GM19025 (cell line): Measurements from ENCODE around the gene STAU1.
"Not testable (repeated sequence)": the region's sequence is repeated elsewhere in the genome, so short reads cannot be mapped to it uniquely, and the experiment has no call there.

Experiments used
- ATAC-seq: cut with Tn5 transposase; IDR thresholded peaks from one replicate; pipeline ENCODE4 v1.9.1; 2021; ENCODE audit warnings: mild to moderate bottlenecking, low read depth, moderate library complexity; ENCODE audit not compliant: unreplicated experiment

Gene STAU1

DNA sequence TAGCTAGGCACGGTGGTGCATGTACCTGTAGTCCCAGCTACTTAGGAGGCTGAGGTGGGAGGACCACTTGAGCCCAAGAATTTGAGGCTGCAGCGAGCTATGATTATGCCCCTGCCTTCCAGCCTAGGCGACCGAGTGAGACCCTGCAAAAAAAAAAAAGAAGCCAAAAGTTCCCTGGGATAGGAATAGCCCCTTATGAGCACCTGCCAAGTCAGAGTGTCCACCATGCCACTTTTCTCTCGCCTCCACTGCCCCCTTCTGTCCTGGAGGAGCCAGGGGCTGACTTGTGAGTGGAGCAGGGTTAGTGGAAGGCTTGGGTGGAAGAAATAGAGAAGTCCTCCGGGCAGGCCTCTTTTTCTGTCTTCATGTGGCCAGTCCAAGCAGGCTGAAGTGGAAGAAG is 18.9 kb upstream of the STAU1 start:
- ATAC-seq: no peak

DNA sequence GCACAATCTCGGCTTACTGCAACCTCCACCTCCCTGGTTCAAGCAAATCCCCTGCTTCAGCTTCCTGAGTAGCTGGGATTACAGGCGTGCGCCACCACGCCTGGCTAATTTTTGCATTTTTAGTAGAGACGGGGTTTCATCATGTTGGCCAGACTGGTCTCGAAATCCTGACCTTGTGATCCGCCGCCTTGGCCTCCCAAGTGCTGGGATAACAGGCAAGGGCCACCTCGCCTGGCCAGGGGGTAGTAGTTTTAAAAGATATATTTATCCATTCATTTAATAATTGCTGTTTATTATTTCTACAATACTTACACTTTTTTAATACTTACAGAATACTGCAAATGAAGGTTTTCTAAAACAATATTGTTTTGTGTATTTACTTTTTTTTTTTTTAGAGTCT is 15.6 kb upstream of the STAU1 start:
- no peak for ATAC-seq

DNA sequence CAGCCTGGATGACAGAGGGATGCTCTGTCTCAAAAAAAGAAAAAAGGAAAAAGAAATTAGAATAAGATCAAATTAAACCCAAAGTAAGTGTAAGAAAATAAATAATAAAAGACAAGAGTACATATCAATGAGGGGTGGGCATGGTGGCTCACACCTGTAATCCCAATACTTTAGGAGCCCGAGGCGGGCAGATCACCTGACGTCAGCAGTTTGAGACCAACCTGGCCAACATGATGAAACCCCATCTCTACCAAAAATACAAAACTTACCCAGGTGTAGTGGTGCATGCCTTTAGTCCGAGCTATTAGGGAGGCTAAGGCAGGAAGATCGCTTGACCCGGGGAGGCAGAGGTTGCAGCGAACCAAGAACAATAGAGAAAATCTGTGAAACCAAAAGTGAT is 14.9 kb upstream of the STAU1 start:
- ATAC-seq: no peak

DNA sequence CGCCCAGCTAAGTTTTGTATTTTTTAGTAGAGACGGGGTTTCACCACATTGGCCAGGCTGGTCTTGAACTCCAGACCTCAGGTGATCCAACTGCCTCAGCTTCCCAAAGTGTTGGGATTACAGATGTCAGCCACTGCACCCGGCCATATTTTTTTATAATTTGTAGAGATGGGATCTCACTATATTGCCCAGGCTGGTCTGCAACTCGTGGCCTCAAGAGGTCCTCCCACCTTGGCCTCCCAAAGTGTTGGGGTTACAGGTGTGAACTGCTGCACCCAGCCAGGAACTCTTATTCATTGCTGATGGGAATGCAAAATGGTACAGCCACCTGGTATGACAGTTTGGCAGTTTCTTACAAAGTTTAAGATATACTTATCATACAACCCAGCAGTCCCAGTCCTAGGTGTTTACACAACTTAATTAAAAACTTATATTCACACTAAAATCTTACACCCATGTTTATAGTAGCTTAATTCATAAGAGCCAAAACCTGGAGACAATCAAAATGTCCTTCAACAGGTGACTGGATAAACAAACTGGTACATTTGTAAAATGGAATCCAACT is 11.7 kb upstream of the STAU1 start:
- no peak for ATAC-seq

DNA sequence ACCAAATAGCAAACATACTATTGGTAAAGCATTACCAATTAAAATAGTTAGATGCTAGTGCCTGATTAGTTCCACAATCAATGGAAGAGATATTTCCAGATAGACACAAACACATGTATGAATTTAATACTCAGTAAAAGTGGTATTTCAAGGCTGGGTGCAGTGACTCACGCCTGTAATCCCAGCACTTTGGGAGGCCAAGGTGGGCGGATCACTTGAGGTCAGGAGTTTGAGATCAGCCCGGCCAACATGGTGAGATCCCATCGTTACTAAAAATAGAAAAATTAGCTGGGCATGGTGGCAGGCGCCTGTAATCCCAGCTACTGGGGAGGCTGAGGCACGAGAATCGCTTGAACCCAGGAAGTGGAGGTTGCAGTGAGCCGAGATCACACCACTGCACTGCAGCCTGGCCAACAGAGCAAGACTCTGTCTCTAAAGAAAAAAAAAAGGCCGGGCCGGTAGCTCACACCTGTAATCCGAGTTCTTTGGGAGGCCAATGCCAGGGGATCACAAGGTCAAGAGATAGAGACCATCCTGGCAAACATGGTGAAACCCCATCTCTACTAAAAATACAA is 4.9 kb upstream of the STAU1 start:
- not testable (repeated sequence) for ATAC-seq

DNA sequence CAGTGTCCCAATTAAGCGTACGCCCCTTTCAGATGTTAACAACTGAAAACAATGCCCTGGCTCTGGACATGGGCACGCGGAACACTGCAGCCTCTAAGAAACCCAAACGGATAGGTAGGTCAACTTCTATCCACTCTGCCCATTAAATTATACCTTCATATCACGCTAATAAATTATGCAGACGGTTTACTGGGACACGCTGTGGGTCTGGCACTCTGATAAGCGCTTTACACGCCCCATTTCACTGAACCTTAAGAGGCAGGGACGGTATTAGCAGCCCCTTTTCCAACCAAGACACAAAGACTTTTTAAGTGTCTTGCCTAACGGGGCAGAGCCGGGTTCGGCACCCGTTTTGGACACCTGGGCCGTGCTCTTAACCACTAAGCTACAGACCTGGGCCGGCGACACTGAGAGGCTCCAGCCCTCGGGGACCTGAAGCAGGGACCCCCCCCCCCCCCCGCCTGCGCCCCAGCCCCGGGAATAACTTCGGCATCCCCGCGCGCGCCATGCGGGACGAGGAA is 744 bp downstream of the STAU1 start:
- no peak for ATAC-seq

DNA sequence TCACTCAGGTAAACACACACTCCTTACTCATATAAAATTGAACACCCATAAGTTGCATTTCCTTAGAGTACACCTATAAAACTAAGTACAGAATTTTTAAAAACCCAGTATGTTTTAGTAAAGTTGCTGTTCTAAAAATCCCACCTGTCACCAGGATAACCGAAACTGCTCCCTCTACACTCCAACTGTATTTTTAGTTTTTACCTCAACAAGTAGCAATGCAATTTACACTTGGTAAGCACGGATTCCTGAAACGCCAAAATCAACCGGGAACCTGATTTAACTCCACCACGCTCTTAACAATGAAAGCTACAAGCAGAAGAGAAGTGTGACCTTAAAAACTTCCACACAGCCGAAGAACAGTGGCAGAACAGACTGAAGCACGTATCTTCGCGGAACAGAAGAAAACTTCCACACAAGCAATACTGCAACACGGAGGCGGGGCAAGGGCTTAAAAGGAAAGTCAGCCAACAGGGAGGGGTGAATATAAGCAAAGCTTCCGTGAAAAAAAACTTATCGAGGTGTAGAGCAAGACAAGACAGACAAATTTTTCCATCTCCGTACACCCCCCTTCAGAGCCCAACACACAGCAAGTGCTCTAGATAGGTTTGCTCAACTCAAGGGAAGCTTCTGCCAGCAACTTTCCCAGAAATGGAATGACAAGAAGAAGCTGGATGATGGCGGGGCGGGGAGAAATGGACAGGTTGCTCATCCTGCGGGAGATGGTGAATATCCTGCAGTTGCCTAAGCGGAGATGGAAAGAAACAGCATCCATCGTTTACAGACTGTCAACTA is 1.4 kb downstream of the STAU1 start:
- ATAC-seq: no peak

DNA sequence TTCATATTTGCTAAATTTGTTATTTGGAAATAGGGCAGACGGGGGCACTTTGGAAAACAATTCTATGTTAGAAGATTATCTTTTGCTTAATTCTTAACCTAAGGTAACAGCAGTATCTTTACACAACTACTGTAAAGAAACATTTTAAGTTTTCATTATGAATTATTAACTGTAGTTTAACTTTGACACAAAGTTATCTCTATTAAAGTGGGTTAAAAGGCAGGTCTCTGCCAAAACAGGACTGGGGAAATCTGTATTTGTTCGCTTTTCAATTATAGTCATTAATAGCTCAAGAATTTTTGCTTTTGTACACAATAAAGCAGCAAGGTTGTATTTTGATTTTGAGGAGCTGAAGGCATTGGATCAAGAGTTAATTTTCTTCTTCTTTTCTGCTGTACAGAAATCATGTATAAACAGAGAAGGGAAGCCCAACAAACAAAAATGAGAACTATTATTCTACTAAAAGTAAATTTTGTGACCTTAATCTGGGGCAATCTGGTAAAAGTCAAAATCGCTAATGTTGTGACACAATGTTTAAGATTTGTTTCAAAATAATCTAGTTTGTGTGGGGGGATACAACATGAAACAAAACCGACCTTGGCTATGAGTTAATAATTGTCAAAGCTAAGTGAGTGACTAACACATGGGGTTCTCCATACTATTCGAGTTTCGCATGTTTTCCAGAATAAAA is 2.9 kb downstream of the STAU1 start:
- no peak for ATAC-seq

DNA sequence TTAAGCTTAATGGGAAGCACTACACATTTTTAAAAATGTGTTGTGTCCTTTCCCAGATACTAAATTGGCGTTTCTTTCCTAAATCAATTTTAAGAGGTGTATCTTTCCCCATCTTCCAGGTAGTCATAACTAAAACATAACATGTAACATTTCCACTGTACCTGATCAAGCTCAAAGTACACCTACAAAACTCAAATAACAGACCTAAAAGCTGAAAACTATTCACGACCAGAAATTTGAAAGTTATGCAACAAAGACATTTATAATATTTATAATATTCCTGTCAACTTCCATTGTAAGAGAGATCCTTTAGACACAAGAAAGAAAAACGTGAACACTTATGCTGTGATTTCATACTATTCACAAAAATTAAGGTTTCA is 3.5 kb downstream of the STAU1 start:
- no peak for ATAC-seq

DNA sequence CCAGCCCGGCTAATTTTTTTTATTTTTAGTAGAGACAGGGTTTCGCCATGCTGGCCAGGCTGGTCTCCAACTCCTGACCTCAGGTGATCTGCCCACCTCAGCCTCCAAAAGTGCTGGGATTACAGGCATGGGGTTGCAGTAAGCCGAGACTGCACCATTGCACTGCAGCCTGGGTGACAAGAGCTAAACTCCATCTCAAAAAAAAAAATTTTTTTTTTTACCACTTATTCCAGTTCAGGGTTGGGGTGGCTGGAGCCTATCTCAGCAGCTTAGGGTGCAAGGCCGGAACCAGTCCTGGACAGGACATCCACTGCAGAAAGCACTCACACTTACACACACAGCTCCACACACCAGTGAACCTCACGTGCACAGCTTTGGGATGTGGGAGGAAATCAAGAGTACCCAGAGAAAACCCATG is 4.0 kb downstream of the STAU1 start:
- ATAC-seq: not testable (repeated sequence)

DNA sequence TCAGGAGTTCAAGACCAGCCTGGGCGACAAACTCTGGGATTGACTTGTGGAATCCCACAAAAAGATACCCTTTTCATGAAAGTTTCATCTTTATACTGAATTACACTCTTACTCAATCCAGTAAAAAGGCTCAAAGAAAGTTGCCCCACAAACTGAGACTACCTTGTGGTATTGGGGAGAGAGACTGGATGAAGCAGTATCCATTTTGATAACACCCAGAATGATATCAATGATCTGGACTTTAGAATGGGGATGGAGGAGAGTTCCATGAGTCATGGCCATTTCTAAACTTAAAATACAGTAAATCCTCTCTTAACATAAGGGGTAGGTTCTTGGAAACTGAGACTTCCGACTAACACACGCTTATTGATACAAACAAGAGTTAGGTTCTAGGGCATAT is 4.7 kb downstream of the STAU1 start:
- no peak for ATAC-seq

DNA sequence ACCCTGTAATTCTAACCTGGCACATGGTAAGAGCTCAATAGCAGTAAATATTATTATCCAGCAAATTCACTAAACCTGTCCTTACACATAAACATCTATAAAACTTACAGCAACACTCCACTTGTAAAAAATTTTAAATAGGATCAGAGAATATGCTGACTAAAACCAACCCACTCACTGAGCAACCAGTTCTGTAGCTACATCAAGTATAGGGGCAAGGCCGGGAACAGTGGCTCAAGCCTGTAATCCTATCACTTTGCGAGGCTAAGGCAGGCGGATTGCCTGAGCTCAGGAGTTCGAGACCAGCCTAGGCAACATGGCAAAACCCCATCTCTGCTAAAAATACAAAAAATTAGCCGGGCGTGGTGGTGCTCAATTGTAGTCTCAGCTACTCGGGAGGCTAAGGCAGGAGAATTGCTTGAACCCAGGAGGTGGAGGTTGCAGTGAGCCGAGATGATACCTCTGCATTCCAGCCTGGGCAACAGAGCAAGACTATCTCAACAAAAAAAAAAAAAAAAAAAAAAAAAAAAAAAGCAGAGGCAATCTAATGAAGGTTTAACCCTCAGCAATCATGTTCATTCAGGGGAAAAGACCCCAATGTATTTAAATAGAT is 6.8 kb downstream of the STAU1 start:
- ATAC-seq: no peak

DNA sequence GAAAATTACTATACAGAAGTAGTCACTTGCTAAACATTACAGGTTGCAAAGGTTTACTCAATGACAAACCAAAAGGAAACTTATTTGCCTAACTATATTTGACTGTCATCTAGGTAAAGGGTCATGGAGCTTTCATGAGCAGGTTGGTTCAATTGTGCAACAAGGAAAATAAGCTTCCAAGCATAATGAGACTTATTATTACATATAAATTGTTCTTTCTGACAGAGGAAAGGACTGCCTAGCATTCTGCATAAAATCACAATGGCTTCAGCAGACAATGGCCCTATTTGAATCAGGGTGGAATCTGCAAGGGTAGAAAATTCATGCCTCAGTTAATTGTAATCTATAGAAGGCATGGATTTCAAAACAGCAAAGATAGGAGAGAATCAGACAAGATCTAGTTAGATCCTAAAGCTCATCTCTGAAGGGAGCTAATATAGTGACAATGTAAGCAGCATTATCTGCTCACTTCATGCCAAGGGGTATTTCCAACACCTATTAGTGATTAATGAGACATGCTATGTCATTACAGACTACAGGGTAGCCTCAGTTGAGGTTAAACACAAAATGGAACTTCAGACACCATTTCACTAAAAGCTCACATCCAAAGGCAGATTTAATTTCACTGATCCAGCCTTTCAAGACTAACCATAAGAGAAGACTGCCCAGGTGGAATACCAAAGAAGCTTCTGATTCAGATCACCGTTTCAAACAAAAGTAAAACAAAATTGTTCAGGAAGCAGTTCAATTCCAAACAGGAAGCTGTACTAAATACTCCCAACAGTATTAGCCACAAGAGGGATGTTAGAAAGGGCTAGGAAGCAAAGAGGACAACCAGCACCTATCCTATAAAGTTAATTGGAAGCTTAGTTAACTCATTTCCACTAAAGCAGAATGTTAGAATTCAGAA is 8.5 kb downstream of the STAU1 start:
- peak; percentile 64 for ATAC-seq

DNA sequence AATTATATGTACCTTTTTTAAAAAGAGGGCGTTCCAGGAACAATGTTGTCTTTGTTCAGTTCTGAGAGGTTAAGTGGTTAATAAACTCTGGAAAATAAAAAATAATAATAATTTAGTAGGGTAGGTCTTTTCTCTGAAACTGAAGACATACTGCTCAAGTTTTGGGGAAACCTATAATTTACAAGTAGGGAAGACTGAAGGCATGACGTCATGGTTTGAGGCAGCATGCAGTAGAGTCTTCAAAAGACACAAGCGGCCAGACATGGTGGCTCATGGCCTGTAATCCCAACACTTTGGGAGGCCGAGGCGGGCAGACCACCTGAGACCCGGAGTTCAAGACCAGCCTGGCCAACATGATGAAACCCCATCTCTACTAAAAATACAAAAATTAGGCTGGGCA is 14.0 kb downstream of the STAU1 start:
- no peak for ATAC-seq

DNA sequence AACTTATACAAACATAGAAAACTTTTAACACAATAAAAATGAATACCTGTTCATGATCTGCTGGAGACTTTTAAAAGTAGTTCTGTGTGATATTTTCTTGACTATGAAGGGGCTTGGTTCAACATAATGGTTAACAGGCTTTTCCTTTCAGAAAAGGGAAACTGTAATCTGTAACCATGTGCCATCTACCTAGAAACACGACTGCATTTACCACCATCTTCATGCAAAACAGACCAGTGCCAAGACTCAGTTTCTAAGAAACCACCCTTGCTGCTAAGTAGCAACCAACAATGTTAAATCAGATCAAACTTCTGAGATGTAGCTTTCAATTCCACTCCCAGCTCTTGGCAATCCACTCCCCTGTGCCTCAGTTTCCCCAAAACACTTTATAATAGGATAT is 15.7 kb downstream of the STAU1 start:
- peak; percentile 53 for ATAC-seq

DNA sequence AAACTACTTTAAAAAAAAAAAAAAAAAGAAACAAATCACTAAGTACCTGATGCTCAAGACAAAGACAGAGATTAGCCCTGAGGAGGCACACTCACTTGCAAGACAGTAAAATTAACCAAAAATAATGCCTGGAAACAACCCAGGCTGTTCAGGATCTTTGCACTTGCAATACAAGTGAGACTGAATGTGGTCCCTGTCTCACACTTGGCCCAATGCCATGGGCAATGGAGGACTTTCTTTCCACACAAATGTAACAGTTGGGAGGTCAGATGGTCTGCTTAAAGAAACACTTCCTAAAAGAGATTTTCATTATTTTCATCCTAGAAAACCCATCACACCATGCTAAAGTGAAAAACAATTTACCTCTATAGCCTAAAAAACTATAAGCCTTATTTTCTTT is 16.2 kb downstream of the STAU1 start:
- ATAC-seq: no peak

DNA sequence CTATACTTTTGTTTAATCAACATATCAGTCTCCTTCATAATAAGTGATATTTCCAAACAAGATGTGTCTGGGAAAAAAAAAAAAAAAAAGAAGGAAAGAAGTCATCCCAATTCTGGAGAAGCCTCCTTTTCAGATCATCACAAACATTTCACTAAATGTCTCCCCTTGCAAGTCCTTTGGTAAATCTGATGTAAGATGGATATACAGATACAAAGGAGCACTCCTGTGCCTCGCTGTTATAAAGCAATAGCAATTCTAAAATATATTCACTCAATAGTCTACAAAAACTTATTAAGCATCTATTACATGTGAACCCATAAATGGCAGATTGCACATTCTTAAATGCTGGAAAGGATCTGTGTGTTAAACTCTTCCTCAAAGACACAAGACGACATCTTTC is 17.4 kb downstream of the STAU1 start:
- no peak for ATAC-seq

DNA sequence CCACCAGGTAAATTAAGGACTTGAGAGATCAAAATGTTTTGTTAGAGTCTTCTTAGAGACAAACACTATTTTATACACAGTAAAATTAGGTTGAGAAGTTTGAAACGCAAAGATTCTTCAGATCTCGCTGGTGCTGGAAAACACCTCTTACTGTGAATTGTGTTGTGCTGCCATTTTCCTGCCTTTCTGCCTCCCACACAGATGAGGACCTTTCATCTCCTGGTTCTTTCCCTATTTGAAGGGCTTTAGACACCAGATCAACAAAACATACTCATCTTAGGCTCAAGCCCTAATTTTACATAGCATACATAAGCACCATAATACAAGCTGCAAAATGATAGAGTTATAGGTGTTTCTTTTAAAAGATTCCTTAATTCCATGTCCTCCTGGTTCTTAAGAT is 18.6 kb downstream of the STAU1 start:
- no peak for ATAC-seq

DNA sequence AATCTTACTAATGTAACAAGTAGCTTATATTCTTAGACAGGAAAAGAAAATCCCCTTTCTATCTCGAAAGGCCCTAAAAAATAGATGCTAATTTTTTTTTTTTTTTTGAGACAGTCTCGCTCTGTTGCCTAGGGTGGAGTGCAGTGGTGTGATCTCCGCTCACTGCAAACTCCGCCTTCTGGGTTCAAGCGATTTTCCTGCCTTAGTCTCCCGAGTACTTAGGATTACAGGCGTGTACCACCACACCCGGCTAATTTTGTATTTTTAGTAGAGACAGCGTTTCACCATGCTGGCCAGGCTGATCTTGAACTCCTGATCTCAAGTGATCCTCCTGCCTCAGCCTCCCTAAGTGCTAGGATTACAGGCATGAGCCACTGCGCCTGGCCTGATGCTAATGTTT is 19.3 kb downstream of the STAU1 start:
- not testable (repeated sequence) for ATAC-seq
